ENCODE results near the gene ACTN4. TPM values are rescaled to one million over a fixed set of nuclear protein-coding genes. Genes with fewer than 3 reads are reported as not detected.
A peak's percentile ranks its signal among the peaks of the same experiment; 100 is the strongest.

Gene ACTN4
- total RNA-seq, 1 donor from 2014 or later: 42.3 TPM

GRCh38 chr19:38733241-38733492 lies 85.7 kb downstream of the ACTN4 start:
- Histone ChIP-seq H3K27ac (ENCODE audit: low read depth, low read length) (peak overlapping the region; percentile 5), H3K36me3 (ENCODE audit: control insufficient read depth in 3 of 3, insufficient read depth in 3 of 3, low read length in 3 of 3) (peaks cover 13 to 24% (median 17%) of the 10 kb centered on the region in 3 donors), H3K4me3 (ENCODE audit: low read length in 3 of 3) (no peak overlapping the region), H3K4me1 (ENCODE audit: control insufficient read depth in 3 of 3, insufficient read depth in 3 of 3, low read length in 3 of 3) (peaks cover 15 to 26% (median 26%) of the 10 kb centered on the region in 3 donors), H3K9me3 (ENCODE audit: control insufficient read depth in 3 of 3, low read length in 3 of 3) (no peaks in the 10 kb centered on the region), H3K9ac (ENCODE audit: low read depth in 1 of 3, low read length in 3 of 3) (no peak overlapping the region), H3K27me3 (ENCODE audit: control insufficient read depth in 3 of 3, insufficient read depth in 3 of 3, low read length in 3 of 3) (peaks cover 0 to 4% (median under 1%) of the 10 kb centered on the region in 3 donors)

DNA sequence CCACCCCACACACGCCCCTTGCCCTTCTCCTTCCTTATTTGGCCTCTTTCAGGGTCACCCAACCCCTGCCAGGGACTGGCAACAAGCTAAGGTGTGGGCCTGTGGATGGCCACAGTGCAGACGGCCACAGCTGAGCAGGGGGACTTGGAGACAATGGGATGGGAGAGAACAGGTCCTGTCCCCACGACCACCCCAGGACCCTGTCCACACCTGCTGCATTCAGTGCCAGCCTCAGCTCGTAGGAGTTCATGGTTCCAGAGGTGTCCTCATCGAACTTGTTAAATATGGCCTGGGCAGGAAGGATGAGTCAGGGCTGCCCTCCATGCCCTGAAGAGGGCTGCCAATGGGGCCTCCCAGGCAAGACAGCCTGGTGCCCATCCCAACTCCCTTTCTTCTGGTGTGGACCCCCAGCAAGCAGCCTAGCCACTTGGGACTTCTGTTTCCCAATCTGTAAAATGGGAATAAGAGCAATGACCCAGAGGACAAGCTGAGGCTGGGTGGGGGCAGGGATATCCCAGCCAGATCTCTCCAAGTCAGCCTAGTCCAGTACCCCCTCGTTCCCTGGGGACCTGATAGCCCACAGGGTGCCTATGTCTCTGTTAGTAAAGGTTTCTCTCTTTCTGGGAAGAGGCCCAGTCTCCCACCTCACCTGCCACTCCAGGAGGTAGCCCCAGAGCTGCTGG lies 86.2 kb downstream of the ACTN4 start:
- Histone ChIP-seq H3K9ac (ENCODE audit: low read depth in 1 of 3, low read length in 3 of 3) (peak overlapping the region in 1 of 3 donors; percentile 25), H3K27me3 (ENCODE audit: control insufficient read depth in 3 of 3, insufficient read depth in 3 of 3, low read length in 3 of 3) (peaks cover 0 to 4% (median 2%) of the 10 kb centered on the region in 3 donors), H3K27ac (ENCODE audit: low read depth, low read length) (peak overlapping the region; percentile 5), H3K4me1 (ENCODE audit: control insufficient read depth in 3 of 3, insufficient read depth in 3 of 3, low read length in 3 of 3) (peaks cover 15 to 26% (median 25%) of the 10 kb centered on the region in 3 donors), H3K9me3 (ENCODE audit: control insufficient read depth in 3 of 3, low read length in 3 of 3) (no peaks in the 10 kb centered on the region), H3K36me3 (ENCODE audit: control insufficient read depth in 3 of 3, insufficient read depth in 3 of 3, low read length in 3 of 3) (peaks cover 10 to 20% (median 15%) of the 10 kb centered on the region in 3 donors), H3K4me3 (ENCODE audit: low read length in 3 of 3) (no peak overlapping the region)

DNA sequence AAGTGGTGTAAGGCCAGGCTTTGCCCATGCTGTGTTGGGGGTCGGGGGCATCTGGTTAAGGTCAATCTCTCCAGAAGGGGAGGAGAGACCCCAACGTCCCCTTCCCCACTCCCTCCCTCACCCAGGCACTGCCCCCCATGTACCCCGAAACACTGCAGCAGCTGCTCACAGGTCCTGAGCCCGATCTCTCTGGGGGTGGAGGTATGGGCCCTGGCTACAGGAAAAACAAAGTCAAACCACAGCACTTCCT lies 86.7 kb downstream of the ACTN4 start:
- H3K36me3 ChIP-seq (ENCODE audit: control insufficient read depth in 3 of 3, insufficient read depth in 3 of 3, low read length in 3 of 3): peaks cover 8 to 16% (median 11%) of the 10 kb centered on the region in 3 donors
- H3K27me3 ChIP-seq (ENCODE audit: control insufficient read depth in 3 of 3, insufficient read depth in 3 of 3, low read length in 3 of 3): peaks cover 0 to 4% (median 2%) of the 10 kb centered on the region in 3 donors
- peaks cover 15 to 26% (median 25%) of the 10 kb centered on the region in 3 donors for H3K4me1 ChIP-seq (ENCODE audit: control insufficient read depth in 3 of 3, insufficient read depth in 3 of 3, low read length in 3 of 3)
- H3K27ac ChIP-seq (ENCODE audit: low read depth, low read length): peak overlapping the region; percentile 0
- no peak overlapping the region for H3K4me3 ChIP-seq (ENCODE audit: low read length in 3 of 3)
- no peak overlapping the region for H3K9ac ChIP-seq (ENCODE audit: low read depth in 1 of 3, low read length in 3 of 3)
- H3K9me3 ChIP-seq (ENCODE audit: control insufficient read depth in 3 of 3, low read length in 3 of 3): no peaks in the 10 kb centered on the region

- Histone ChIP-seq H3K36me3 (ENCODE audit: control insufficient read depth in 3 of 3, insufficient read depth in 3 of 3, low read length in 3 of 3) (peaks cover 8 to 12% (median 11%) of the 10 kb centered on the region in 3 donors), H3K4me1 (ENCODE audit: control insufficient read depth in 3 of 3, insufficient read depth in 3 of 3, low read length in 3 of 3) (peaks cover 15 to 26% (median 25%) of the 10 kb centered on the region in 3 donors), H3K27ac (ENCODE audit: low read depth, low read length) (peak overlapping the region; percentile 0), H3K9me3 (ENCODE audit: control insufficient read depth in 3 of 3, low read length in 3 of 3) (no peaks in the 10 kb centered on the region), H3K27me3 (ENCODE audit: control insufficient read depth in 3 of 3, insufficient read depth in 3 of 3, low read length in 3 of 3) (peaks cover 0 to 4% (median 2%) of the 10 kb centered on the region in 3 donors), H3K9ac (ENCODE audit: low read depth in 1 of 3, low read length in 3 of 3) (no peak overlapping the region), H3K4me3 (ENCODE audit: low read length in 3 of 3) (no peak overlapping the region)
Observed at GRCh38 chr19:38734426-38735256, 87.2 kb downstream of the ACTN4 start.

- Histone ChIP-seq H3K27ac (ENCODE audit: low read depth, low read length) (peak overlapping the region; percentile 0), H3K9ac (ENCODE audit: low read depth in 1 of 3, low read length in 3 of 3) (no peak overlapping the region), H3K4me1 (ENCODE audit: control insufficient read depth in 3 of 3, insufficient read depth in 3 of 3, low read length in 3 of 3) (peaks cover 15 to 26% (median 25%) of the 10 kb centered on the region in 3 donors), H3K9me3 (ENCODE audit: control insufficient read depth in 3 of 3, low read length in 3 of 3) (no peaks in the 10 kb centered on the region), H3K27me3 (ENCODE audit: control insufficient read depth in 3 of 3, insufficient read depth in 3 of 3, low read length in 3 of 3) (peaks cover 0 to 4% (median 2%) of the 10 kb centered on the region in 3 donors), H3K36me3 (ENCODE audit: control insufficient read depth in 3 of 3, insufficient read depth in 3 of 3, low read length in 3 of 3) (peaks cover 8 to 10% (median 10%) of the 10 kb centered on the region in 3 donors), H3K4me3 (ENCODE audit: low read length in 3 of 3) (no peak overlapping the region)
Observed at GRCh38 chr19:38735257-38735686, 87.8 kb downstream of the ACTN4 start.

DNA sequence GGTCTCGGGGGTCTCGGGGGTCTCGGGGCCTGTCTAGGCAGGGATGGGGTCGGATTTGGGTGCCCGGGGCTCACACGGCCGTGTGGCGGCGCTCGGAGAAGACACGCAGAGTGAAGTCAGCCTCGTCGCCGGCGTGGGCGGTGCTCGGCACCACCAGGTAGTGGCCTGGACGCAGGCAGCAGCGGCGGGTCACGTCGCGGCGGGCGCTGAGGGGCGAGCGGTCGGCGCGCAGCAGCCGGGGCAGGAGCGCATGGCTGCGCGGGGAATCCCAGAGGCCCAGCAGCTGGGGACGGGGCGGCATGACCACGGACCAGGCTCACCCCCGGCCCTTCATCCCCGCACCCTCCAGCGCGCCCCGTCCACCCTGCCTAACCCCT lies 88.6 kb downstream of the ACTN4 start:
- Histone ChIP-seq H3K9ac (ENCODE audit: low read depth in 1 of 3, low read length in 3 of 3) (peak overlapping the region in 1 of 3 donors; percentile 16), H3K9me3 (ENCODE audit: control insufficient read depth in 3 of 3, low read length in 3 of 3) (no peaks in the 10 kb centered on the region), H3K36me3 (ENCODE audit: control insufficient read depth in 3 of 3, insufficient read depth in 3 of 3, low read length in 3 of 3) (peaks cover 2 to 5% (median 4%) of the 10 kb centered on the region in 3 donors), H3K4me3 (ENCODE audit: low read length in 3 of 3) (peak overlapping the region in 2 of 3 donors; percentile 43 to 54), H3K4me1 (ENCODE audit: control insufficient read depth in 3 of 3, insufficient read depth in 3 of 3, low read length in 3 of 3) (peaks cover 15 to 26% (median 23%) of the 10 kb centered on the region in 3 donors), H3K27ac (ENCODE audit: low read depth, low read length) (no peak overlapping the region), H3K27me3 (ENCODE audit: control insufficient read depth in 3 of 3, insufficient read depth in 3 of 3, low read length in 3 of 3) (peaks cover 0 to 4% (median 2%) of the 10 kb centered on the region in 3 donors)

DNA sequence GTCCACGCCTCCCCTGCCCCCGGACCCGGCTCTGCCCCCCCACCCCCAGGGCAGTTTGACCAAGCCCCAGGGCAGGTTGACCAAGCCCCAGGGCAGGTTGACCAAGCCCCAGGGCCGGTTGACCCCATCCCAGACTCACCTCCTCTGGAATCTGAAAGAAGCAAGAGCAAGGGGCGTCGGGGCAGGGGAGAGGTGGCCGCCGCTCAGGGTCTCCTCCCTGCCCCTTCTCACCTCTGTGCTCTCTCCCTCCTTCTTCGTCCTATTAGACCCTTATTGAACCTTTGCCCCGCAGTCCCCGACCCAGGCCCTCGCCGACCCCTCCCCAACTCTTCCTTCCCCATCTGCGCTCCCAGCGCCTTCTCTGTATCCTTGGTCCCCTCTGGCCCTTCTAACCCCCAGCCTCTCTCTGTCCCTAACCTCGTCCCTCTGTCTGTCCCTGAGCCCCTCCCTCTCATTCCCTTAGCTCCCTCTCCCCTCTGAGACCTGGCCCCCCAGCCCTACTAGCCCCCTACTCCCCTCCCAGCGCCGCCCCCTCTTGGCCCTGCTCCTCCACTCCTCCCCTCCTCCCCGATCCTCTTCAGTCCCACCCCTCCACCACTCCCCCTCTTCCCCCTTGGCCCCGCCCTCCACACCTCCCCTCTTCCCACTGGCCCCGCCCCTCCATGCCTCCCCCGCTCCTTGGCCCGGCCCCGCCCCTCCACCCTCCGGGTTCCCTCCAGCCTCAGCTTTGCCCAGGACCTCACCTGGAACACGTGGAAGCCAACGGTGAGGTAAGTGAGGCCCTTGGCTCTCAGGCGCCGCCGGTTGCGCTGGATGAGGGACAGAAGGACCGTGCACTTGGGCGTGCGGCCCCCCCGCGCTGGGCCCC lies 89.2 kb downstream of the ACTN4 start:
- Histone ChIP-seq H3K4me3 (ENCODE audit: low read length in 3 of 3) (no peak overlapping the region), H3K27me3 (ENCODE audit: control insufficient read depth in 3 of 3, insufficient read depth in 3 of 3, low read length in 3 of 3) (peaks cover 0 to 4% (median 2%) of the 10 kb centered on the region in 3 donors), H3K27ac (ENCODE audit: low read depth, low read length) (no peak overlapping the region)

DNA sequence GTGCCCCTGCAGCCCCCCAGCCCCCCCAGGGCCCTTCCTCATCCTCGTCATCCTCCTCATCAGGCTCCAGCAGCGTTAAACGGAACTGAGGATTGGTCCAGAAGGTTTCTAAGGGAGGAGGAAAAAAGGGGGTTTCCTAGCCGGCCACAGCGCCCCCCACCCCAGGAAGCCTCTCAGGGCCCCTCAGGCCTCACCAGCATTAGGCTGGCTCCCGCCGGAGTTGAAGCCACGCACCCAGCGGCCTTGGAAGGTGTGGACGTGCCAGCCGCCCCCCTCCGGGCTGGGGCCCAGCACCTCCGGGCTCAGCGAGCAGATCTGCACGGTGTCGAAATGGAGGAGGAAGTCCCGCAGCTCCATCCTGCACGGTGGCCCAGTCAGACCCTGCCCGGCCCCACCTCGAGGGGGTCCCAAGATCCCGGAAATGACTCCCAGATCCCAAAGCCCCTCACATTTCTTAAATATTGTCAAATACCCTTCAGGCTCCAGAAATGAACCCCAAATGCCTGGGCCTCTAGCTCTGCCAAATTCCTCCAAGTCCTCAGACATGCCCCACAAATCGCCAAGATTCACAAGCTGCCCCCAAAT lies 89.9 kb downstream of the ACTN4 start:
- H3K4me1 ChIP-seq (ENCODE audit: control insufficient read depth in 3 of 3, insufficient read depth in 3 of 3, low read length in 3 of 3): peaks cover 6 to 17% (median 12%) of the 10 kb centered on the region in 3 donors
- H3K9ac ChIP-seq (ENCODE audit: low read depth in 1 of 3, low read length in 3 of 3): no peak overlapping the region
- H3K9me3 ChIP-seq (ENCODE audit: control insufficient read depth in 3 of 3, low read length in 3 of 3): no peaks in the 10 kb centered on the region
- H3K27me3 ChIP-seq (ENCODE audit: control insufficient read depth in 3 of 3, insufficient read depth in 3 of 3, low read length in 3 of 3): peaks cover 0 to 4% (median 2%) of the 10 kb centered on the region in 3 donors
- no peak overlapping the region for H3K27ac ChIP-seq (ENCODE audit: low read depth, low read length)
- H3K36me3 ChIP-seq (ENCODE audit: control insufficient read depth in 3 of 3, insufficient read depth in 3 of 3, low read length in 3 of 3): no peaks in the 10 kb centered on the region
- H3K4me3 ChIP-seq (ENCODE audit: low read length in 3 of 3): no peak overlapping the region

More for the DNA sequence above, 89.2 kb downstream of the ACTN4 start:
- no peaks in the 10 kb centered on the region for H3K9me3 ChIP-seq (ENCODE audit: control insufficient read depth in 3 of 3, low read length in 3 of 3)
- no peak overlapping the region for H3K9ac ChIP-seq (ENCODE audit: low read depth in 1 of 3, low read length in 3 of 3)
- H3K36me3 ChIP-seq (ENCODE audit: control insufficient read depth in 3 of 3, insufficient read depth in 3 of 3, low read length in 3 of 3): no peaks in the 10 kb centered on the region
- H3K4me1 ChIP-seq (ENCODE audit: control insufficient read depth in 3 of 3, insufficient read depth in 3 of 3, low read length in 3 of 3): peaks cover 11 to 24% (median 17%) of the 10 kb centered on the region in 3 donors

DNA sequence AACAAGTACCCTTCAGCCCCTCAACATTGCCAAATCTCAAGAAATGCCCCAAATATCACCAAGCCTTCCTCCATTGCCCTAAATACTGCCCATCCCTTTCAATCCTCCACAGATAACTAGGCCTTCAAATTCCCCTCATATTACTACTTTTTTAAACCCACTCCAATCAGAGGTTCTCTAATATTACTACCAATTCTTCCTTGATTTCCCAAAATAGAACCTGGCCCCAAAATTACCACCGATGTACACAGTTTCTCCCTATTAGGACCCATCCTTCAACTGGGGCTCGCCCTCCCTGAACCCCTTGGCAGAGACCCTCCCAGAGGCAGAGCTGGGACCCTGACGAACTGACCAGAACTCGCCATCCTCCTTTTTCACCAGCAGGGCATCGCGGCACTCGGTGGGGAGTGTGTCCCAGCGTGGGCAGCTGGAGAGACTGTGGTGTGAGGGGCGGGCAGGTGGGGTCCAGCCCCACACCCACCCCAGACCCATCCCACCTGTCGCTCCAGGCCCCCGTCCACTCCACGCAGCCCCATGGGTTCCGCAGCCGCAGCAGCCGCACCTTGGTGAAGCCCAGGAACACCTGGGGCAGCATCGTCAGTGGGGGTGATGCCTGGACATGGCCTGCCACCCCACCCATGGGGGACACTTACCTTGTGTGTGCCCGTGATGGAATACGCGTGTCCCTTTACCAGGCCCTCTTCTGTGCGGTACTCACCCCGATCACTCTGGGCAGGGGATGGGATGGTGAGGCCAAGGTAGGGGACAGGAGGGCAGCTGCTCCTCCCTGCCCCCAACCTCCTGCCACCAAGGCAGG lies 90.7 kb downstream of the ACTN4 start:
- Histone ChIP-seq H3K36me3 (ENCODE audit: control insufficient read depth in 3 of 3, insufficient read depth in 3 of 3, low read length in 3 of 3) (no peaks in the 10 kb centered on the region), H3K9me3 (ENCODE audit: control insufficient read depth in 3 of 3, low read length in 3 of 3) (no peaks in the 10 kb centered on the region), H3K4me3 (ENCODE audit: low read length in 3 of 3) (no peak overlapping the region), H3K27me3 (ENCODE audit: control insufficient read depth in 3 of 3, insufficient read depth in 3 of 3, low read length in 3 of 3) (peaks cover 0 to 4% (median 2%) of the 10 kb centered on the region in 3 donors), H3K27ac (ENCODE audit: low read depth, low read length) (no peak overlapping the region), H3K4me1 (ENCODE audit: control insufficient read depth in 3 of 3, insufficient read depth in 3 of 3, low read length in 3 of 3) (peaks cover 3 to 14% (median 8%) of the 10 kb centered on the region in 3 donors), H3K9ac (ENCODE audit: low read depth in 1 of 3, low read length in 3 of 3) (no peak overlapping the region)

Measured in skeletal muscle tissue (tissue), 4 donors.